ENCODE data around the gene EPS8L1. TPM values are rescaled to one million over a fixed set of nuclear protein-coding genes. Genes with fewer than 3 reads are reported as not detected.
A peak's percentile ranks its signal among the peaks of the same experiment; 100 is the strongest.

Gene EPS8L1
- polyA plus RNA-seq, 1 experiment: 4.4 TPM

GRCh38 chr19:55119053-55119452 is 43.4 kb downstream of the EPS8L1 start:
- H3K36me3 ChIP-seq (ENCODE audit: control insufficient read depth, insufficient read depth, low read length): peaks cover 1% of the 10 kb centered on the region
- no peak overlapping the region for H3K4me3 ChIP-seq (ENCODE audit: low read depth, low read length)
- no peak for DNase-seq (ENCODE audit: low read depth)
- CTCF ChIA-PET: interaction anchor here (1.6 to 2.1 kb wide), 2 partner anchors 13 to 22 kb away, joined by 3 to 12 read pairs; no protein-coding TSS in a partner anchor
- no peaks in the 10 kb centered on the region; the same call in 1 of the 2 replicates for H3K27me3 ChIP-seq (ENCODE audit: control insufficient read depth, insufficient read depth, low read length)
- POLR2A ChIA-PET: no interaction called here
- TF ChIP-seq, protein P1, sequence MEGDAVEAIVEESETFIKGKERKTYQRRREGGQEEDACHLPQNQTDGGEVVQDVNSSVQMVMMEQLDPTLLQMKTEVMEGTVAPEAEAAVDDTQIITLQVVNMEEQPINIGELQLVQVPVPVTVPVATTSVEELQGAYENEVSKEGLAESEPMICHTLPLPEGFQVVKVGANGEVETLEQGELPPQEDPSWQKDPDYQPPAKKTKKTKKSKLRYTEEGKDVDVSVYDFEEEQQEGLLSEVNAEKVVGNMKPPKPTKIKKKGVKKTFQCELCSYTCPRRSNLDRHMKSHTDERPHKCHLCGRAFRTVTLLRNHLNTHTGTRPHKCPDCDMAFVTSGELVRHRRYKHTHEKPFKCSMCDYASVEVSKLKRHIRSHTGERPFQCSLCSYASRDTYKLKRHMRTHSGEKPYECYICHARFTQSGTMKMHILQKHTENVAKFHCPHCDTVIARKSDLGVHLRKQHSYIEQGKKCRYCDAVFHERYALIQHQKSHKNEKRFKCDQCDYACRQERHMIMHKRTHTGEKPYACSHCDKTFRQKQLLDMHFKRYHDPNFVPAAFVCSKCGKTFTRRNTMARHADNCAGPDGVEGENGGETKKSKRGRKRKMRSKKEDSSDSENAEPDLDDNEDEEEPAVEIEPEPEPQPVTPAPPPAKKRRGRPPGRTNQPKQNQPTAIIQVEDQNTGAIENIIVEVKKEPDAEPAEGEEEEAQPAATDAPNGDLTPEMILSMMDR (IDR thresholded peaks at IDR 0.05; ENCODE audit: insufficient read depth, low read depth, low read length): no peak

DNA sequence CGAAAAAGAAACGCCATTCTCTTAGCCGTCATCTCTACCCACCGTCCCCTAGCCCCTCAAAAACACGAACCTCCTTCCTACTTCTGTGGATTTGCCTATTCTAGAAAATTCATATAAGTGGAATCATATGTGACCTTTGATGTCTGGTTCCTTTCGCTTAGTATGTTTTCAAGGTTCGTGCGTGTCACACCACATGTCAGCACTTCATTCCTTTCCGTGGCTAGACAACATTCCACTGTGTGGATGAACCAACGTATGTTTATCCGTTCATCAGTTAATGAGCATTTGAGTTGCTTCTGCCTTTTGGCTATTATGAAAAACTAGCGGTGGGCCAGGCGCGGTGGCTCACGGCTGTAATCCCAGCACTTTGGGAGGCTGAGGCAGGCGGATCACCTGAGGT is 55.8 kb downstream of the EPS8L1 start:
- peaks cover 10% of the 10 kb centered on the region for H3K27me3 ChIP-seq (ENCODE audit: control insufficient read depth, insufficient read depth, low read length)
- no peaks in the 10 kb centered on the region for H3K36me3 ChIP-seq (ENCODE audit: control insufficient read depth, insufficient read depth, low read length)
- DNase-seq (ENCODE audit: low read depth): no peak
- CTCF ChIA-PET: interaction anchor here (1.3 to 1.9 kb wide), 2 partner anchors 13 to 34 kb away, joined by 3 to 4 read pairs; partner anchors contain the start of genes DNAAF3 and PPP1R12C
- TF ChIP-seq, protein P1 (IDR thresholded peaks at IDR 0.05; ENCODE audit: insufficient read depth, low read depth, low read length): no peak
- no peak overlapping the region for H3K4me3 ChIP-seq (ENCODE audit: low read depth, low read length)
- POLR2A ChIA-PET: no interaction called here

GRCh38 chr19:55132453-55133129 is 56.9 kb downstream of the EPS8L1 start:
- CTCF ChIA-PET: interaction anchor here (0.9 to 1.9 kb wide), 7 partner anchors 9 to 371 kb away, joined by 3 to 5 read pairs (median 4); partner anchors contain the start of genes DNAAF3 and PPP1R12C
- no peak for DNase-seq (ENCODE audit: low read depth)

GRCh38 chr19:55133639-55134444 is 58.2 kb downstream of the EPS8L1 start:
- H3K4me3 ChIP-seq (ENCODE audit: low read depth, low read length): no peak overlapping the region
- no peak for DNase-seq (ENCODE audit: low read depth)
- H3K27me3 ChIP-seq (ENCODE audit: control insufficient read depth, insufficient read depth, low read length): peaks cover 8% of the 10 kb centered on the region
- CTCF ChIA-PET: interaction anchor here (1.0 to 1.9 kb wide), 6 partner anchors 16 to 370 kb away, joined by 3 to 5 read pairs (median 4); partner anchors contain the start of genes DNAAF3 and PPP1R12C
- no peaks in the 10 kb centered on the region for H3K36me3 ChIP-seq (ENCODE audit: control insufficient read depth, insufficient read depth, low read length)
- TF ChIP-seq, protein P1 (IDR thresholded peaks at IDR 0.05; ENCODE audit: insufficient read depth, low read depth, low read length): no peak
- POLR2A ChIA-PET: no interaction called here

More at GRCh38 chr19:55132453-55133129, 56.9 kb downstream of the EPS8L1 start:
- POLR2A ChIA-PET: no interaction called here
- TF ChIP-seq, protein P1 (IDR thresholded peaks at IDR 0.05; ENCODE audit: insufficient read depth, low read depth, low read length): peak; percentile 36
- Histone ChIP-seq H3K27me3 (ENCODE audit: control insufficient read depth, insufficient read depth, low read length) (peaks cover 8% of the 10 kb centered on the region), H3K36me3 (ENCODE audit: control insufficient read depth, insufficient read depth, low read length) (no peaks in the 10 kb centered on the region), H3K4me3 (ENCODE audit: low read depth, low read length) (no peak overlapping the region)

DNA sequence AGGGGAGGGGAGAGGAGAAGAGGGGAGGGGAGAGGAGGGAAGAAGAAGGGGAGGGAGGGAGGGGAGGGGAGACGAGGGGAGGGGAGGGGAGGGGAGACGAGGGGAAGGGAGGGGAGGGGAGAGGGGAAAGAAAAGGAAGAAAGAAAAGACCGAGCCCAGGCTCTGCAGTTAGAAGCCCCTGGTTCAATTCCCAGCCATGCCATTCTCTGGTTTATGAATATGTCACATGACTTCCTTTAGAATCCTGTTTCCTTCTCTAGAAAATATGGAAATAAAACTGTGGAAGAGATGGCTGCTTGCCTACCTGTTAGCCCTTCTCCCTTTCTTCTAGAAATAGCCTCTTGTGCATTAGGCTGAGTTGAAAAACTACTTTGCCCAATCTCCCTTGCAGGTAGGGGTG is 59.1 kb downstream of the EPS8L1 start:
- no peaks in the 10 kb centered on the region for H3K36me3 ChIP-seq (ENCODE audit: control insufficient read depth, insufficient read depth, low read length)
- DNase-seq (ENCODE audit: low read depth): no peak
- ChIA-PET POLR2A (no interaction called here), CTCF (interaction anchor here (1.1 to 1.3 kb wide), 2 partner anchors 17 to 25 kb away, joined by 3 read pairs; partner anchors contain the start of gene PPP1R12C)
- H3K4me3 ChIP-seq (ENCODE audit: low read depth, low read length): no peak overlapping the region
- peaks cover 6% of the 10 kb centered on the region for H3K27me3 ChIP-seq (ENCODE audit: control insufficient read depth, insufficient read depth, low read length)
- TF ChIP-seq, protein P1 (IDR thresholded peaks at IDR 0.05; ENCODE audit: insufficient read depth, low read depth, low read length): no peak

Measured in BJ (cell line).